NCI-H2196 treated with DMSO at 0.1 percent for 48 hours (cell line): Measurements from ENCODE around the gene GNB2.
A peak's percentile ranks its signal among the peaks of the same experiment; 100 is the strongest.
"Not testable (repeated sequence)": the region's sequence is repeated elsewhere in the genome, so short reads cannot be mapped to it uniquely, and the experiment has no call there.

ENCODE experiments used
- DNase-seq: peaks from one replicate; lab custom pipeline; 2025; ENCODE audit not compliant: unreplicated experiment; lab: John Stamatoyannopoulos, UW

GNB2 gene

DNA sequence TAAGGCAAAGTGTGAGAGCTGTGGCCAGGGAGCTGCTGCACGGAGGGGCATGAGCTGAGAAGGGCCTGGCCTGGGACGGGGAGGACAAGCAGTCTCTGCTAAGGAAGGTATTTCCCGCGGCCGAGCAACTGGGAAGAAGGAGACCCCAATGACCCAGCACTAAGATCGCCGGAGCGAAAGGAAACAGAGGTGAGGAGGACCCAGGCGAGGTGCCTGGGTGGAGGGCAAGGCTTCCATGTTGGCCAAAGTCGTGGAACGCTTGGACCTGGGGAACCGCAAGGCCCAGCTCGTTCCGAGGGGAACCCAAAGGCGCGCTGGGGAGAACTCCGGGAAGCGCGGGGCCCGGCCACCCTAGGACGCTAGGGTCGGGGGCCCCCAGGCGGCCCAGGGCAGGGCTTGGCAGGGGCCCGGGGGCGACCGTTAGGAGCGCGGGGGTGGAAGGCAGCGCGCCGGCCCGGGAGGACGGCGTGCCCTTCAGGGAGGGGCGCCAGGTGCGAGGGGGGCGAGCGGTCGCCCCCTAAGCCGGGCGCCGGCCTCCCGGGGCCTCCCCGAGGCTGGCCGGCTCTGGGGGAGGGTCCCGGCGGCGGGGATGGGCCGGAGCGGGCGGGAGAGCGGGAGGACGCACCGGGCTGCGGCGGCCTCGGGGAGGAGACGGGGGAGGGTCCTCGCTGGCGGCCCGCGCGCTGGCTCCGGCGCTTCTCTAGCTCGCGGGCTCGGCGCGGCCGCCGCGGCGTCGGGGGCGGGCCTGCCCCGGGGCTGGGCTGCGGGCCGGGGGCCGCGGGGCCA lies 20.0 kb downstream of the GNB2 start:
- DNase-seq: no peak

GRCh38 chr7:100694098-100694745 lies 20.7 kb downstream of the GNB2 start, which contains the start of gene GIGYF1:
Gene GIGYF1 (minus strand): TSS chr7:100694250. CDS start chr7:100688238, 6,012 bp downstream.
- DNase-seq: peak; percentile 60

GRCh38 chr7:100696123-100696521 lies 22.6 kb downstream of the GNB2 start:
- DNase-seq: no peak

- no peak for DNase-seq
Measured at GRCh38 chr7:100699018-100699417, 25.5 kb downstream of the GNB2 start.

DNA sequence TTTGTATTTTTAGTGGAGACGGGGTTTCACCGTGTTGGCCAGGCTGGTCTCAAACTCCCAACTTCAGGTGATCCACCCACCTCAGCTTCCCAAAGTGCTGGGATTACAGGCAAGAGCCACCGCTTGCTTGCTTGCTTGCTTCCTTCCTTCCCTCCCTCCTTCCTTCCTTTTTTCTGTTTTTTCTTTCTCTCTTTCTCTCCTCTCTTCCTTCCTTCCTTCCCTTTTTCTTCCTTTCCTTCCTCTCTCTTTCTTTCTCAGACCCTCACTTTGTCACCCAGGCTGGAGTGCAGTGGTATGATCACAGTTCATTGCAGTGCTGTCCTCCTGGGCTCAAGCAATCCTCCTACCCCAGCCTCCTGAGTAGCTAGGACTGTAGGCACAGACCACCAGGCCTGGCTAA lies 27.5 kb downstream of the GNB2 start:
- not testable (repeated sequence) for DNase-seq

- peak; percentile 60 for DNase-seq
Measured at GRCh38 chr7:100705320-100705752, 31.8 kb downstream of the GNB2 start.

DNA sequence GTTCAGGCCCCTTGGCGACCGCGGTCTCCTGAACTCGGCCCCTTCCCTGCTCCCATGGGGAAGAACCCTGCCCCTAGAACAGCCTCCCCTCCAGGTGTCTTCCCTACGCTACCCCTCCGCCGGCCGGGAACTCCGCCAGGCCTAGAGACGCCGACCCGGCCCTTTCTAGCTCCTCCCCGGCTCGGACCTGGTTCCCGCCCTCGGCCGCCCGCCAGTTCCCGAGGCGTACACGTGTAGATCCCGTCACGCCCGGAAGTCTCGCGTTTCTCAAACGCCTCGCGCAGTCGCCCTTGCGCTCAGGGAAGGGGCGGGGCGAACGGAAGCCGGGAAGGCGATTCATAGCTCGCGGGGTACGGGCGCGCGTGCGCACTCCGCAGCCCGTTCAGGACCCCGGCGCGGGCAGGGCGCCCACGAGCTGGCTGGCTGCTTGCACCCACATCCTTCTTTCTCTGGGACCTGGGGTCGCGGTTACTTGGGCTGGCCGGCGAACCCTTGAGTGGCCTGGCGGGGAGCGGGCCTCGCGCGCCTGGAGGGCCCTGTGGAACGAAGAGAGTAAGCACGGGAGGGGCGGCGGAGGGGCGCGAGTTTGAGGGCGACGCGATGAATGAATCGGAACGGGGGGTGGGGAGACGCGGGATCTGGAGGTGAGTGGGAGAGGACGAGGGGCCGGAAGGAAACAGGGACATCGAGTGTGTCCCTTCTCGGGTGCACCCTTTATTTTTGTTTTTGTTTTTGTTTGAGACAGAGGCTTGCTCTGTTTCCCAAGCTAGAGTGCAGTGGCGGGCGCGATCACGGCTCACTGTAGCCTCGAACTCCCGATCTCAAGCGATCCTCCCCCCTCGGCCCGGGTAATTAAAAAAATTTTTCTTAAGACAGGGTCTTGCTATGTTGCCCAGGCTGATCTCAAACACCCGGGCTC lies 32.5 kb downstream of the GNB2 start, which contains the start of gene POP7:
Gene POP7 (plus strand): TSS at position 369 of the 919 bp plus-strand sequence. CDS start 710 bp downstream, outside the sequence.
- peak; percentile 95 for DNase-seq

DNA sequence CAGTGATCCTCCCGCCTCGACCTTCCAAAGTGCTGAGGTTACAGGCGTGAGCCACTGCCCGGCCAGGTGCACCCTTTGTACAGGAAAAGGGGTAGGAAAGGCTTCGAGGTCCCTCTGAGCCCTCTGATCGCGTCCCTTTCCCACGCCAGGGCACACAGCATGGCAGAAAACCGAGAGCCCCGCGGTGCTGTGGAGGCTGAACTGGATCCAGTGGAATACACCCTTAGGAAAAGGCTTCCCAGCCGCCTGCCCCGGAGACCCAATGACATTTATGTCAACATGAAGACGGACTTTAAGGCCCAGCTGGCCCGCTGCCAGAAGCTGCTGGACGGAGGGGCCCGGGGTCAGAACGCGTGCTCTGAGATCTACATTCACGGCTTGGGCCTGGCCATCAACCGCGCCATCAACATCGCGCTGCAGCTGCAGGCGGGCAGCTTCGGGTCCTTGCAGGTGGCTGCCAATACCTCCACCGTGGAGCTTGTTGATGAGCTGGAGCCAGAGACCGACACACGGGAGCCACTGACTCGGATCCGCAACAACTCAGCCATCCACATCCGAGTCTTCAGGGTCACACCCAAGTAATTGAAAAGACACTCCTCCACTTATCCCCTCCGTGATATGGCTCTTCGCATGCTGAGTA lies 33.3 kb downstream of the GNB2 start:
- DNase-seq: no peak

DNA sequence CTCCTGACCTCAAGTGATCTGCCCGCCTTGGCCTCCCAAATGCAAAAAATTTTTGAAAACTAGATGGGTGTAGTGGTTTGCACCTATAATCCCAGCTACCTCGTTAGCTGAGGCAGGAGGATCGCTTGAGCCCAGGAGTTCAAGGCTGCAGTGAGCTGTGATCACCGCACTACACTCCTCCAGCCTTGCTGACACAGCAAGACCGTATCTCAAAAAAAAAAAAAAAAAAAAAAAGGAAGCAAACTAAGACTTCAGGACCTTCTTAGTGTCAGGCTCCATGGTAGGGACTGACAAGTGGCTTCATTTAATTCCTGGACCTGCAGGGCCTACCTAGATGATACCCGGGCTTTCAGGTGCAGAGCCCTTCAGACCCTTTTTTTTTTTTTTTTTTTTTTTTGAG lies 34.9 kb downstream of the GNB2 start:
- no peak for DNase-seq

GRCh38 chr7:100710452-100710851 lies 36.9 kb downstream of the GNB2 start:
- no peak for DNase-seq

DNA sequence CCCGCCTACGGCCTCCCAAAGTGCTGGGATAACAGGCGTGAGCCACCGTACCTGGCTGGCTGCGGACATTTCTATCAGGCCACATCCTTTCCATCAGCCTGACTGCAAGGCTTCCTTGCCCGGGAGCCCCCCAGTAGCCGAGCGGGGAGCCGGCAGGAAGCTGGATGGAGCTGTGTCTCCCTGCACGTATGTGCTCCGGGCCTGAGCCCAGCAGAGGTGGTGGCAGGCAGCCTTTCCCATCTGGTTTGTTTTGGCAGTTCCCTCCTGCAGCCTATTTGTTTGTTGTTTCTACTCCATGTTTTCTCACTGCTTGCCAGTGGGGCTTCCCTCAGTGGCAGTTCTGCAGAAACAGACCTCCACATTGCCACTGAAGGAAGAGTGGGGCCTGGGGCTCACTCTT lies 37.8 kb downstream of the GNB2 start:
- no peak for DNase-seq

- no peak for DNase-seq
Measured at GRCh38 chr7:100714725-100715124, 41.2 kb downstream of the GNB2 start.

DNA sequence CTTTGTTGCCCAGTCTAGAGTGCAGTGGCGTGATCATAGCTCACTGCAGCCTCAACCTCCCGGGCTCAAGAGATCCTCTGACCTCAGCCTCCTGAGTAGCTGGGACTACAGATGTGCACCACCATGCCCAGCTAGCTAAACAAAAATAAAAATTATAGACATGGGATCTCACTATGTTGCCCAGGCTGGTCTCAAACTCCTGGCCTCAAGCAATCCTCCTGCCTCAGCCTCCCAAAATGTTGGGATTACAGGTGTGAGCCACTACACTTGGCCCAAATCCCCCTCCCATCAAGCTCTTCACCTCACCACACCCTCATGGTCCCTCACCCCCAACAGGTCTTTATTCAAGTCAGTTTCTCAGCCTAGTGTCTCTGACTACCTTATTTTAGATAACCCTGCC lies 43.5 kb downstream of the GNB2 start:
- DNase-seq: not testable (repeated sequence)

DNA sequence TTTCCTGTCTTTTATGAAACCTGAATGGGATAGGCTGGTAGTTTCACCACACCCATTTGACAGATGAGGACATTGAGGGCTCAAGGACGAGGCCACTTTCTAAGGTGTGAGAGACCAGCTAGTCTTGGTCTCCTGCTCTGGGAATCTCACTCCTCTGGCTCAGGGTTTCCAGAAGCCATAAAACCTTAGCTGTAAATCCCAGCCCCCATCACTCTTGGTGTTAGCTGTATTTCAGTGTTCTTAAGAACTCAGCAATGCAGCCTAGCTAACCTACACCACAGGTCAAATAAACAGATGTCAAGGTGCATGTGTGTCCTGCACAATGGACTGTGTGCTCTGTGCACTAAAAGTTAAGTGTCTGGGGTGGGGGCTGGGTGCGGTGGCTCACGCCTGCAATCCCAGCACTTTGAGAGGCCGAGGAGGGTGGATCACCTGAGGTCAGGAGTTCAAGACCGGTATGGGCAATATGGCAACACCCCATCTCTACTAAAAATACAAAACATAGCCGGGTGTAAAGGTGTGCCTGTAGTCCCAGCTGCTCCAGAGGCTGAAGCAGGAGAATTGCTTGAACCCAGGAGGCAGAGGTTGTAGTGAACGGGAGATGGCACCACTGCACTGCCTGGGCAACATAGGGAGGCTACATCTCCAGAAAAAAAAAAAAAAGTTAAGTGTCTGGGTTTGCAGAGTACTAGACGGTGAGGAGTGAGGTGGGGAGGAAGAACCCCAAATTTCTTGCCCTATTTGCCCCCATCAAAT lies 46.2 kb downstream of the GNB2 start:
- DNase-seq: no peak

DNA sequence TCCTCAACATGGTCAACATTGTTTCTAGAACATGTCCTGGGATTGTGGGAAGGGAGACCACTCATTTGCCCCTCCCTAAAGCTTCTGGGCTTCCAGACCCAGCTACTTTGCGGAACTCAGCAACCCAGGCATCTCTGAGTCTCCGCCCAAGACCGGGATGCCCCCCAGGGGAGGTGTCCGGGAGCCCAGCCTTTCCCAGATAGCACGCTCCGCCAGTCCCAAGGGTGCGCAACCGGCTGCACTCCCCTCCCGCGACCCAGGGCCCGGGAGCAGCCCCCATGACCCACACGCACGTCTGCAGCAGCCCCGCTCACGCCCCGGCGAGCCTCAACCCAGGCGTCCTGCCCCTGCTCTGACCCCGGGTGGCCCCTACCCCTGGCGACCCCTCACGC lies 46.7 kb downstream of the GNB2 start, which contains the start of gene EPO:
Gene EPO (plus strand): TSS at position 190 of the 392 bp plus-strand sequence. CDS start 513 bp downstream, outside the sequence.
- no peak for DNase-seq

DNA sequence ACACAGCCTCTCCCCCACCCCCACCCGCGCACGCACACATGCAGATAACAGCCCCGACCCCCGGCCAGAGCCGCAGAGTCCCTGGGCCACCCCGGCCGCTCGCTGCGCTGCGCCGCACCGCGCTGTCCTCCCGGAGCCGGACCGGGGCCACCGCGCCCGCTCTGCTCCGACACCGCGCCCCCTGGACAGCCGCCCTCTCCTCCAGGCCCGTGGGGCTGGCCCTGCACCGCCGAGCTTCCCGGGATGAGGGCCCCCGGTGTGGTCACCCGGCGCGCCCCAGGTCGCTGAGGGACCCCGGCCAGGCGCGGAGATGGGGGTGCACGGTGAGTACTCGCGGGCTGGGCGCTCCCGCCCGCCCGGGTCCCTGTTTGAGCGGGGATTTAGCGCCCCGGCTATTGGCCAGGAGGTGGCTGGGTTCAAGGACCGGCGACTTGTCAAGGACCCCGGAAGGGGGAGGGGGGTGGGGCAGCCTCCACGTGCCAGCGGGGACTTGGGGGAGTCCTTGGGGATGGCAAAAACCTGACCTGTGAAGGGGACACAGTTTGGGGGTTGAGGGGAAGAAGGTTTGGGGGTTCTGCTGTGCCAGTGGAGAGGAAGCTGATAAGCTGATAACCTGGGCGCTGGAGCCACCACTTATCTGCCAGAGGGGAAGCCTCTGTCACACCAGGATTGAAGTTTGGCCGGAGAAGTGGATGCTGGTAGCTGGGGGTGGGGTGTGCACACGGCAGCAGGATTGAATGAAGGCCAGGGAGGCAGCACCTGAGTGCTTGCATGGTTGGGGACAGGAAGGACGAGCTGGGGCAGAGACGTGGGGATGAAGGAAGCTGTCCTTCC lies 47.3 kb downstream of the GNB2 start:
- DNase-seq: no peak

DNA sequence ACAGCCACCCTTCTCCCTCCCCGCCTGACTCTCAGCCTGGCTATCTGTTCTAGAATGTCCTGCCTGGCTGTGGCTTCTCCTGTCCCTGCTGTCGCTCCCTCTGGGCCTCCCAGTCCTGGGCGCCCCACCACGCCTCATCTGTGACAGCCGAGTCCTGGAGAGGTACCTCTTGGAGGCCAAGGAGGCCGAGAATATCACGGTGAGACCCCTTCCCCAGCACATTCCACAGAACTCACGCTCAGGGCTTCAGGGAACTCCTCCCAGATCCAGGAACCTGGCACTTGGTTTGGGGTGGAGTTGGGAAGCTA lies 47.9 kb downstream of the GNB2 start:
- DNase-seq: no peak

- no peak for DNase-seq
Measured at GRCh38 chr7:100722480-100723212, 49.1 kb downstream of the GNB2 start.
